Renal pelvis (tissue), 4 donors: Measurements from ENCODE around the gene NPHP3. TPM values are rescaled to one million over a fixed set of nuclear protein-coding genes. Genes with fewer than 3 reads are reported as not detected.
"Not testable (repeated sequence)": the region's sequence is repeated elsewhere in the genome, so short reads cannot be mapped to it uniquely, and the experiment has no call there.

ENCODE experiments used
- DNase-seq: peaks from one replicate; pipeline ENCODE4 v3.0.0-alpha.2; 2013
- polyA plus RNA-seq, 3 donors: library from polyadenylated mRNA; unstranded; fragments of 120-200 nt; gene quantifications; one replicate each; pipeline ENCODE4 v1.2.1, GENCODE V29; 2013; ENCODE audit not compliant: insufficient read length in 3 of 3

The NPHP3 gene
- polyA plus RNA-seq, 3 donors: 32.8 to 69.4 (median 58.8) TPM

GRCh38 chr3:132643366-132643765, 78.8 kb downstream of the NPHP3 start:
- DNase-seq: no peak

GRCh38 chr3:132642539-132642847, 79.7 kb downstream of the NPHP3 start:
- DNase-seq: no peak

GRCh38 chr3:132641837-132642538, 80.2 kb downstream of the NPHP3 start:
- DNase-seq: no peak

- not testable (repeated sequence) for DNase-seq
Measured at GRCh38 chr3:132641427-132641826, 80.8 kb downstream of the NPHP3 start.

GRCh38 chr3:132638706-132639105, 83.5 kb downstream of the NPHP3 start:
- no peak for DNase-seq

GRCh38 chr3:132637590-132637989, 84.6 kb downstream of the NPHP3 start:
- no peak for DNase-seq

GRCh38 chr3:132635052-132635451, 87.2 kb downstream of the NPHP3 start:
- DNase-seq: no peak

Other genes starting within 250 kb of the NPHP3 start
- 1 to 10 TPM; 1.3 to 3.1 (median 1.3) TPM for gene ACKR4, start 125.1 kb downstream of the NPHP3 start, polyA plus RNA-seq
- 10 to 100 TPM; 35.5 to 63.4 (median 50.5) TPM for gene ACAD11, start 62.6 kb downstream of the NPHP3 start, polyA plus RNA-seq
- 10 to 100 TPM; 59.5 to 73.1 (median 72.6) TPM for gene UBA5, start 62.1 kb downstream of the NPHP3 start, polyA plus RNA-seq